ENCODE data around the gene RELN. TPM values are rescaled to one million over a fixed set of nuclear protein-coding genes. Genes with fewer than 3 reads are reported as not detected.

The RELN gene
- total and polyA plus RNA-seq, 2 donors (not counting 1 experiment from before 2014, with no cell fraction given), result 0.33 to 31.8 TPM

DNA sequence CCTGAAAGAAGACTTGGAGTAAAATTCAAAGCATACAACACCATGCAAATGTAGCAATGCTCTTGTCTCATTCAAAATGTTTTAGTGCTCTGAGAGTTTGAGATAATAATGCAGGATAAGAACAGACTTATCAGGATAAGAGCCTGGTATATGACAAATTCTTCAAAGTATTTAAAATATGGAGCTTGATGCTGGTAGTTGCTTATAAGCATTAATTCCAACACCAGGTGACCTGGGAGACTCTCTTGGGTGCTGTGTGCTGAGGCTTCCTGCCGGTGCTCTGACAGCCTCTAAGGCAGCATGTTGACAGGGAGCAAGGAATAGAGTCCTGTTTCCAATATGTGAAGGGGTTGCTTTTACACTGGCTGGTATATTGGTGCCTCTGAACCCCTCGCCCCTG, 508.7 kb downstream of the RELN start:
- Histone ChIP-seq H2AFZ (ENCODE audit: low read length) (no peak overlapping the region), H3K79me2 (ENCODE audit: control insufficient read depth, insufficient read depth, low read length) (no peaks in the 10 kb centered on the region), H3K9ac (ENCODE audit: insufficient read depth, low read length) (no peak overlapping the region), H3K36me3 (ENCODE audit: control insufficient read depth, insufficient read depth, low read length) (no peaks in the 10 kb centered on the region), H3K9me3 (ENCODE audit: control insufficient read depth, insufficient read depth, low read depth, low read length) (no peaks in the 10 kb centered on the region), H3K27ac (ENCODE audit: insufficient read depth, low read length) (no peak overlapping the region), H3K4me2 (ENCODE audit: extremely low read depth, insufficient read depth, low read length) (no peak overlapping the region), H3K27me3 (ENCODE audit: control insufficient read depth, insufficient read depth, low read length) (no peaks in the 10 kb centered on the region), H3K4me3 (replicated peaks in 1 of 4; ENCODE audit: control extremely low read depth in 1 of 4, insufficient read depth in 1 of 4, low read depth in 3 of 4, low read length in 4 of 4) (no peak overlapping the region), H4K20me1 (ENCODE audit: control insufficient read depth, extremely low read depth, insufficient read depth, low read length) (no peaks in the 10 kb centered on the region), H3K4me1 (ENCODE audit: control insufficient read depth, extremely low read depth, insufficient read depth, low read length) (no peaks in the 10 kb centered on the region)
- TF ChIP-seq, protein P1, sequence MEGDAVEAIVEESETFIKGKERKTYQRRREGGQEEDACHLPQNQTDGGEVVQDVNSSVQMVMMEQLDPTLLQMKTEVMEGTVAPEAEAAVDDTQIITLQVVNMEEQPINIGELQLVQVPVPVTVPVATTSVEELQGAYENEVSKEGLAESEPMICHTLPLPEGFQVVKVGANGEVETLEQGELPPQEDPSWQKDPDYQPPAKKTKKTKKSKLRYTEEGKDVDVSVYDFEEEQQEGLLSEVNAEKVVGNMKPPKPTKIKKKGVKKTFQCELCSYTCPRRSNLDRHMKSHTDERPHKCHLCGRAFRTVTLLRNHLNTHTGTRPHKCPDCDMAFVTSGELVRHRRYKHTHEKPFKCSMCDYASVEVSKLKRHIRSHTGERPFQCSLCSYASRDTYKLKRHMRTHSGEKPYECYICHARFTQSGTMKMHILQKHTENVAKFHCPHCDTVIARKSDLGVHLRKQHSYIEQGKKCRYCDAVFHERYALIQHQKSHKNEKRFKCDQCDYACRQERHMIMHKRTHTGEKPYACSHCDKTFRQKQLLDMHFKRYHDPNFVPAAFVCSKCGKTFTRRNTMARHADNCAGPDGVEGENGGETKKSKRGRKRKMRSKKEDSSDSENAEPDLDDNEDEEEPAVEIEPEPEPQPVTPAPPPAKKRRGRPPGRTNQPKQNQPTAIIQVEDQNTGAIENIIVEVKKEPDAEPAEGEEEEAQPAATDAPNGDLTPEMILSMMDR (conservative IDR thresholded peaks at IDR 0.05 in 1 of 2, IDR thresholded peaks at IDR 0.05 in 1 of 2; ENCODE audit: low read depth in 1 of 2, low read length in 2 of 2), result no peak
- DNase-seq (ENCODE audit: low read depth in 2 of 2), result no peak

DNA sequence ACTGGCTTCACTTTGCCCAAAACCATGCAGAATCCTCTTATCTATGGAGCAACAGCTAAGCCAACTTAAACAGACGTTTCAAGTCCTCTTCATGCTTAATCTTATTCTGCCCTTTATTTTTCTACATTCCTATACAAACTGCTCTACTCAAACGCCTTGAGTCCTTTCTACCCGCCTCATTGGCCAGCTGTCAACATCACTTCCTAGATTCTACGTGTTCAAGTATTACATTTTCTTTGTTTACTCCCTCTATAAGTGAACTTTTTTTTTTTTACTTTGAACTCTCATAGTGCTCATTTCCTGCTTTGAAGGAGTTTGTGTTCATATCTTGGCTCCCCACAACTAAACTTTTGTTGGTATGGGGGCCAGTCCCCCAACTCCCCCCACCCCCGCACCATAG, 514.5 kb downstream of the RELN start:
- no peak for DNase-seq (ENCODE audit: low read depth in 2 of 2)
- H3K4me2 ChIP-seq (ENCODE audit: extremely low read depth, insufficient read depth, low read length), result no peak overlapping the region
- H2AFZ ChIP-seq (ENCODE audit: low read length), result no peak overlapping the region
- H3K4me1 ChIP-seq (ENCODE audit: control insufficient read depth, extremely low read depth, insufficient read depth, low read length), result no peaks in the 10 kb centered on the region
- H3K27me3 ChIP-seq (ENCODE audit: control insufficient read depth, insufficient read depth, low read length), result no peaks in the 10 kb centered on the region
- no peaks in the 10 kb centered on the region for H3K79me2 ChIP-seq (ENCODE audit: control insufficient read depth, insufficient read depth, low read length)
- peaks cover 1% of the 10 kb centered on the region for H4K20me1 ChIP-seq (ENCODE audit: control insufficient read depth, extremely low read depth, insufficient read depth, low read length)
- no peak overlapping the region for H3K4me3 ChIP-seq (replicated peaks in 1 of 4; ENCODE audit: control extremely low read depth in 1 of 4, insufficient read depth in 1 of 4, low read depth in 3 of 4, low read length in 4 of 4)
- H3K27ac ChIP-seq (ENCODE audit: insufficient read depth, low read length), result no peak overlapping the region
- no peak overlapping the region for H3K9ac ChIP-seq (ENCODE audit: insufficient read depth, low read length)
- TF ChIP-seq, protein P1 (conservative IDR thresholded peaks at IDR 0.05 in 1 of 2, IDR thresholded peaks at IDR 0.05 in 1 of 2; ENCODE audit: low read depth in 1 of 2, low read length in 2 of 2), result no peak
- no peaks in the 10 kb centered on the region for H3K9me3 ChIP-seq (ENCODE audit: control insufficient read depth, insufficient read depth, low read depth, low read length)
- H3K36me3 ChIP-seq (ENCODE audit: control insufficient read depth, insufficient read depth, low read length), result no peaks in the 10 kb centered on the region

DNA sequence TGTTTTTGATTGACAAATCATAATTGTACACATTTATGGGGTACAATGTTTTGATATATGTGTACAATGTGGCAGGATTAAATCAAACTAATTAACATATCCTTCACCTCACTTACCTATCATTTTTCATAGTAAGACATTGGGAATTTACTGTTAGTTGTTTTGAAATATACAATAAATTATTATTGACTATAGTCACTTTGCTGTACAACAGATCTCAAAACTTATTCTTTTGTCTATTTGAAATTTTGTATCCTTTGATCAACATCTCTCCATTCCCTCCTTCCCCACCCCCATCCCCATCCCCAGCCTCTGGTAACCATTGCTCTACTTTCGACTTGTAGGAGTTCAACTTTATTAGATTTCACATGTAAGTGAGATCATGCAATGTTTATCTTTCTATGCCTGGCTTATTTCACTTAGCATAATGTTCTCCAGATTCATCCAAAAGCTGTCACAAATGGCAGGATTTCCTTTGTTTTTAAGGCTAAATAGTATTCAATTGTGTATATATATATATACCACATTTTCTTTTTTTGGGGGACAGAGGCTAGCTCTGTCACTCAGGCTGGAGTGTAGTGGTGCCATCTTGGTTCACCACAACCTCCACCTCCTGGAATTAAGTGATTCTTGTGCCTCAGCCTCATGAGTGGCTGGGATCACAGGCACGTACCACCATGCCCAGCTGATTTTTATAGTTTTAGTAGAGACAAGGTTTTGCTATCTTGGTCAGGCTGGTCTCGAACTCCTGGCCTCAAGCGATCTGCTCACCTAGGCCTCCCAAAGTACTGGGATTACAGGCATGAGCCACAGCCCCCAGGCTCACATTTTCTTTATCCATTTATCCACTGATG, 520.1 kb downstream of the RELN start:
- DNase-seq (ENCODE audit: low read depth in 2 of 2), result no peak
- no peak overlapping the region for H3K4me3 ChIP-seq (replicated peaks in 1 of 4; ENCODE audit: control extremely low read depth in 1 of 4, insufficient read depth in 1 of 4, low read depth in 3 of 4, low read length in 4 of 4)
- H3K36me3 ChIP-seq (ENCODE audit: control insufficient read depth, insufficient read depth, low read length), result no peaks in the 10 kb centered on the region

More for the DNA sequence above, 520.1 kb downstream of the RELN start:
- no peaks in the 10 kb centered on the region for H3K9me3 ChIP-seq (ENCODE audit: control insufficient read depth, insufficient read depth, low read depth, low read length)
- H3K27ac ChIP-seq (ENCODE audit: insufficient read depth, low read length), result no peak overlapping the region
- H4K20me1 ChIP-seq (ENCODE audit: control insufficient read depth, extremely low read depth, insufficient read depth, low read length), result peaks cover 1% of the 10 kb centered on the region
- H3K4me2 ChIP-seq (ENCODE audit: extremely low read depth, insufficient read depth, low read length), result no peak overlapping the region
- no peak overlapping the region for H2AFZ ChIP-seq (ENCODE audit: low read length)
- no peak for TF ChIP-seq EZH2 (IDR thresholded peaks at IDR 0.05; ENCODE audit: low read length, missing control alignments)
- TF ChIP-seq, protein P1 (conservative IDR thresholded peaks at IDR 0.05 in 1 of 2, IDR thresholded peaks at IDR 0.05 in 1 of 2; ENCODE audit: low read depth in 1 of 2, low read length in 2 of 2), result no peak
- no peaks in the 10 kb centered on the region for H3K27me3 ChIP-seq (ENCODE audit: control insufficient read depth, insufficient read depth, low read length)
- no peaks in the 10 kb centered on the region for H3K4me1 ChIP-seq (ENCODE audit: control insufficient read depth, extremely low read depth, insufficient read depth, low read length)
- no peak overlapping the region for H3K9ac ChIP-seq (ENCODE audit: insufficient read depth, low read length)
- H3K79me2 ChIP-seq (ENCODE audit: control insufficient read depth, insufficient read depth, low read length), result no peaks in the 10 kb centered on the region

Data from fibroblast of lung (primary cell).